D341Med (cell line): ENCODE measurements around the gene CTXND1.
A peak's percentile ranks its signal among the peaks of the same experiment; 100 is the strongest.

Experiments
- DNase-seq: peaks from one replicate; pipeline ENCODE4 v3.0.0; 2012; ENCODE audit warnings: low spot score

CTXND1 gene

GRCh38 chr15:80251428-80252120 is 439 bp downstream of the CTXND1 start:
- peak; percentile 66 for DNase-seq

- no peak for DNase-seq
Observed at GRCh38 chr15:80250614-80251427, 1.2 kb downstream of the CTXND1 start.

GRCh38 chr15:80249973-80250372 is 2.0 kb downstream of the CTXND1 start:
- DNase-seq = no peak

- DNase-seq = no peak
Observed at GRCh38 chr15:80247320-80247719, 4.7 kb downstream of the CTXND1 start.

GRCh38 chr15:80246425-80246894 is 5.6 kb downstream of the CTXND1 start:
- DNase-seq = no peak

- no peak for DNase-seq
Observed at GRCh38 chr15:80242802-80243201, 9.2 kb downstream of the CTXND1 start.

GRCh38 chr15:80242132-80242769 is 9.8 kb downstream of the CTXND1 start:
- peak; percentile 62 for DNase-seq

- no peak for DNase-seq
Observed at GRCh38 chr15:80241508-80241907, 10.5 kb downstream of the CTXND1 start.

- DNase-seq = no peak
Observed at GRCh38 chr15:80240276-80240675, 11.7 kb downstream of the CTXND1 start.

- DNase-seq = no peak
Observed at GRCh38 chr15:80234883-80235282, 17.1 kb downstream of the CTXND1 start.

GRCh38 chr15:80233581-80233980 is 18.4 kb downstream of the CTXND1 start:
- no peak for DNase-seq

- no peak for DNase-seq
Observed at GRCh38 chr15:80231371-80231770, 20.6 kb downstream of the CTXND1 start.

- DNase-seq = no peak
Observed at GRCh38 chr15:80228959-80229610, 22.9 kb downstream of the CTXND1 start.

- DNase-seq = no peak
Observed at GRCh38 chr15:80219955-80220354, 32.1 kb downstream of the CTXND1 start.

GRCh38 chr15:80217327-80217900 is 34.6 kb downstream of the CTXND1 start:
- DNase-seq = no peak

GRCh38 chr15:80216911-80217310 is 35.1 kb downstream of the CTXND1 start:
- no peak for DNase-seq

GRCh38 chr15:80216141-80216540 is 35.9 kb downstream of the CTXND1 start:
- DNase-seq = no peak

- no peak for DNase-seq
Observed at GRCh38 chr15:80214910-80215309, 37.1 kb downstream of the CTXND1 start.

- no peak for DNase-seq
Observed at GRCh38 chr15:80211976-80212375, 40.0 kb downstream of the CTXND1 start.

- no peak for DNase-seq
Observed at GRCh38 chr15:80210611-80211573, 41.1 kb downstream of the CTXND1 start.
